ENCODE measurements around the gene IFI44L. TPM values are rescaled to one million over a fixed set of nuclear protein-coding genes. Genes with fewer than 3 reads are reported as not detected.

The IFI44L gene
- total RNA-seq, 4 donors from 2014 or later: 1.1 to 8.3 (median 4.1) TPM

DNA sequence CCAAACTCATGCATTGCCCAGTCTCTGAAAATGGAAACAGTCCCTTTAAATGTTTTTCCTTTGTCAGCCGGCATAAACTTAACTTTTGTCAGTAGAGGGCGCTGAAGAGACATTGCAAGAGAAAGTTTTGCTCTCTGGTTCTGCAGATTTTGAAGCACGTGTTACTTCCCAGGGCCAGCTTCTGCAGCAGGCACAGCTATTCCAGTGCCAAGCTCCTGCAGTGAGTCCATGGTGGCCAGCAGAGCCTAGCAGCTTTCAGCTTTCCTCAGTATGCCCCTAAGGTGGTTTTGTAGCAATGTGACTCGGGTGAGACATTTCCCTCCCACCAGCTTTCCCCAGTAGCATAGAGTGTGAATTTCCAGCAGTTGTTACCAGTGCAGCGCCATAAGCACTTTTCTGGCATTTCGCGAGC is 2.6 kb upstream of the IFI44L start:
- Histone ChIP-seq H3K9me3 (no peaks in the 10 kb centered on the region), H3K4me1 (peaks cover 16 to 23% of the 10 kb centered on the region in 2 donors), H3K27me3 (no peaks in the 10 kb centered on the region), H3K4me3 (no peak overlapping the region), H3K36me3 (no peaks in the 10 kb centered on the region), H3K27ac (peak overlapping the region in 2 of 4 donors; percentile 25 to 70)
- peak; percentile 41 to 69 for DNase-seq
- intact Hi-C loops (cut with DNase I; ENCODE audit: low total_unique reads): loop anchor here (1.0 kb wide), 1 partner anchor 59 kb away; no protein-coding TSS in a partner anchor
- in situ Hi-C loops (cut with MboI; ENCODE audit: low sequenced_read_pairs in 4 of 4): loop anchor here in 2 of 4 donors (5.0 to 25.0 kb wide), 2 partner anchors 55 to 630 kb away; partner anchors contain the start of gene FUBP1 (in 1 of the 2)
- peak; percentile 81 to 94 for ATAC-seq
- TF ChIP-seq POLR2A (IDR thresholded peaks at IDR 0.05) (no peak), CTCF (IDR thresholded peaks at IDR 0.05 in 4 of 5, conservative IDR thresholded peaks at IDR 0.05 in 1 of 5) (peak; percentile 63 to 90 (median 75))

DNA sequence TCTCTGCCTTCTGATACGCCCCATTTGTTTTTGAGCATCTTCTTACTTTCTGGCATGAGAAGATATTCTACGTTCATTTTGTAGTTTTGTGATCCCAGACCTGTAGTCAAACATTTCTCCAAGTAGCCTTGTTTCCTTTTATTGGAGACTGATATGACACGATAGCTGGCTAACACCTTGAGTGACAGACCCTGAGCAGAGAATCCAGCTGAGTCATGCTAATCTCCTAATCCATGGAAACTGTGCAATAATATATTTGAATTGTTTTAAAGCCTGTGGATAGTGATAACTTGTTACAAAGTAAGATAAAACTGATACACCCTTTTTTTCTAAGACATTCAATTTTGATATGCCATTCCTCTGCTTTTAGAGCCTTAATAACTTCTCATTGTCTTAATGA is 1.2 kb upstream of the IFI44L start:
- ATAC-seq (no peak), DNase-seq (no peak)
- intact Hi-C loops (cut with DNase I; ENCODE audit: low total_unique reads): no loop called here
- H3K4me3 ChIP-seq: peak overlapping the region; percentile 25 to 69 (median 42)
- no peaks in the 10 kb centered on the region for H3K27me3 ChIP-seq
- no peaks in the 10 kb centered on the region for H3K9me3 ChIP-seq
- TF ChIP-seq CTCF (IDR thresholded peaks at IDR 0.05 in 4 of 5, conservative IDR thresholded peaks at IDR 0.05 in 1 of 5) (no peak), POLR2A (IDR thresholded peaks at IDR 0.05) (no peak)
- peaks cover 16 to 23% of the 10 kb centered on the region in 2 donors for H3K4me1 ChIP-seq
- in situ Hi-C loops (cut with MboI; ENCODE audit: low sequenced_read_pairs in 4 of 4): loop anchor here in 2 of 4 donors (5.0 to 25.0 kb wide), 2 partner anchors 53 to 632 kb away; partner anchors contain the start of gene FUBP1 (in 1 of the 2)
- peak overlapping the region; percentile 70 to 82 (median 76) for H3K27ac ChIP-seq
- H3K36me3 ChIP-seq: no peaks in the 10 kb centered on the region

GRCh38 chr1:78619446-78619802 is 824 bp upstream of the IFI44L start:
- Histone ChIP-seq H3K4me3 (peak overlapping the region; percentile 25 to 69 (median 42)), H3K27me3 (no peaks in the 10 kb centered on the region), H3K27ac (peak overlapping the region; percentile 70 to 82 (median 76)), H3K9me3 (no peaks in the 10 kb centered on the region), H3K36me3 (no peaks in the 10 kb centered on the region), H3K4me1 (peaks cover 16 to 23% of the 10 kb centered on the region in 2 donors)
- DNase-seq (peak in 1 of 2 donors; percentile 12), ATAC-seq (peak; percentile 60 to 64)
- intact Hi-C loops (cut with DNase I; ENCODE audit: low total_unique reads) (no loop called here), in situ Hi-C loops (cut with MboI; ENCODE audit: low sequenced_read_pairs in 4 of 4) (loop anchor here in 2 of 4 donors (5.0 to 25.0 kb wide), 2 partner anchors 53 to 632 kb away; partner anchors contain the start of gene FUBP1 (in 1 of the 2))
- TF ChIP-seq CTCF (IDR thresholded peaks at IDR 0.05 in 4 of 5, conservative IDR thresholded peaks at IDR 0.05 in 1 of 5) (no peak), POLR2A (IDR thresholded peaks at IDR 0.05) (no peak)

- Histone ChIP-seq H3K4me3 (peak overlapping the region; percentile 25 to 69 (median 42)), H3K27ac (peak overlapping the region; percentile 70 to 82 (median 76)), H3K4me1 (peaks cover 16 to 23% of the 10 kb centered on the region in 2 donors), H3K36me3 (no peaks in the 10 kb centered on the region), H3K9me3 (no peaks in the 10 kb centered on the region), H3K27me3 (no peaks in the 10 kb centered on the region)
- intact Hi-C loops (cut with DNase I; ENCODE audit: low total_unique reads) (loop anchor here (2.0 kb wide), 1 partner anchor 30 kb away; no protein-coding TSS in a partner anchor), in situ Hi-C loops (cut with MboI; ENCODE audit: low sequenced_read_pairs in 4 of 4) (loop anchor here in 3 of 4 donors (10.0 to 25.0 kb wide), 2 partner anchors 54 to 633 kb away; partner anchors contain the start of gene FUBP1 (in 1 of the 3))
- no peak for TF ChIP-seq CTCF (IDR thresholded peaks at IDR 0.05 in 4 of 5, conservative IDR thresholded peaks at IDR 0.05 in 1 of 5)
- ATAC-seq: no peak
- no peak for DNase-seq
Observed at GRCh38 chr1:78620666-78621065, 418 bp downstream of the IFI44L start.
